Stomach (tissue), 4 donors: Measurements from ENCODE around the gene TM9SF1.

Experiments used
- EP300 ChIP-seq: sonication (generic); formaldehyde crosslinking; IDR thresholded peaks from one replicate; pipeline ENCODE4 v1.6.1; 2017; ENCODE audit warnings: antibody characterized with exemption
- POLR2A ChIP-seq, 4 donors: fragments of 450-650 bp; IDR thresholded peaks; one replicate each; pipeline ENCODE4 v1.6.1; 2016; ENCODE audit warnings: antibody characterized with exemption in 4 of 4, control low read depth in 2 of 4, mild to moderate bottlenecking in 1 of 4, moderate library complexity in 1 of 4
- POLR2AphosphoS5 ChIP-seq, 3 donors: sonication (generic); formaldehyde crosslinking; IDR thresholded peaks; one replicate each; pipeline ENCODE4 v1.6.1; 2016; ENCODE audit warnings: antibody characterized with exemption in 3 of 3
- TF ChIP-seq, protein P1 (sequence below), 7 experiments: fragments of 450-650 bp in 4 of 7; fragments of 200-600 bp in 3 of 7; sonication (generic) in 3 of 7; IDR thresholded peaks; one replicate each; pipeline ENCODE4 v1.5.1; 2016 to 2019; ENCODE audit warnings: antibody characterized with exemption in 7 of 7, control low read depth in 2 of 7, mild to moderate bottlenecking in 1 of 7

DNA sequence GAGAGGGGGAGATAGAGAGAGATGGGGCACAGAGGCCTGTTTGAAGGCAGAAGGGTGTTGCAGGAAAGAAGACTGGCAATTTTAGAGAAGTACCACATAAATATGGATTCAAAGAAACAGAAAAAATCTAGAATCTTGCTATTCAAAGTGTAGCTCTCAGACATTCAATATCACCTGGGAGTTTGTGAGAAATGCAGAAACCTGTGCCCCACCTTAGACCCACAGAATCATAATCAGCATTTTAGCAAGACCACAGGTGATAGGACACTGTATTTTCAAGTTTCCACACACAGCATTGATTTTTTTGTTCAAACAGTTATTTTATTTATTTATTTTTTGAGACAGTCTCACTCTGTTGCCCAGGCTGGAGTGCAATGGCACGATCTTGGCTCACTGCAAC is 33.7 kb upstream of the TM9SF1 start:
- TF ChIP-seq POLR2AphosphoS5 (IDR thresholded peaks at IDR 0.05) (no peak), POLR2A (IDR thresholded peaks at IDR 0.05) (no peak), EP300 (no peak)
- TF ChIP-seq, protein P1, sequence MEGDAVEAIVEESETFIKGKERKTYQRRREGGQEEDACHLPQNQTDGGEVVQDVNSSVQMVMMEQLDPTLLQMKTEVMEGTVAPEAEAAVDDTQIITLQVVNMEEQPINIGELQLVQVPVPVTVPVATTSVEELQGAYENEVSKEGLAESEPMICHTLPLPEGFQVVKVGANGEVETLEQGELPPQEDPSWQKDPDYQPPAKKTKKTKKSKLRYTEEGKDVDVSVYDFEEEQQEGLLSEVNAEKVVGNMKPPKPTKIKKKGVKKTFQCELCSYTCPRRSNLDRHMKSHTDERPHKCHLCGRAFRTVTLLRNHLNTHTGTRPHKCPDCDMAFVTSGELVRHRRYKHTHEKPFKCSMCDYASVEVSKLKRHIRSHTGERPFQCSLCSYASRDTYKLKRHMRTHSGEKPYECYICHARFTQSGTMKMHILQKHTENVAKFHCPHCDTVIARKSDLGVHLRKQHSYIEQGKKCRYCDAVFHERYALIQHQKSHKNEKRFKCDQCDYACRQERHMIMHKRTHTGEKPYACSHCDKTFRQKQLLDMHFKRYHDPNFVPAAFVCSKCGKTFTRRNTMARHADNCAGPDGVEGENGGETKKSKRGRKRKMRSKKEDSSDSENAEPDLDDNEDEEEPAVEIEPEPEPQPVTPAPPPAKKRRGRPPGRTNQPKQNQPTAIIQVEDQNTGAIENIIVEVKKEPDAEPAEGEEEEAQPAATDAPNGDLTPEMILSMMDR (IDR thresholded peaks at IDR 0.05): no peak
